Common myeloid progenitor, CD34-positive (primary cell): ENCODE results near the gene SYNE1.

ENCODE experiments used
- CTCF ChIA-PET: fragments of 350-600 bp; sonication (Branson Sonifier 250); formaldehyde crosslinking; loops from one replicate; lab custom pipeline; 2021; ENCODE audit warnings: antibody characterized with exemption; lab: Charles Lee
- POLR2A ChIA-PET: fragments of 350-600 bp; sonication (Branson Sonifier 250); formaldehyde crosslinking; loops from one replicate; lab custom pipeline; 2021; ENCODE audit warnings: antibody characterized with exemption; lab: Charles Lee
- DNase-seq, 3 donors: peaks; one replicate each; pipeline versions ENCODE4 v3.0.0 to v3.0.0-alpha.2; 2013
- H3K27ac ChIP-seq, 2 experiments: 1 replicate in 1 of 2; 2 replicates in 1 of 2; pipeline ENCODE4 v1.7.0; 2013; ENCODE audit warnings: inconsistent platforms in 2 of 2, low read length in 2 of 2, mild to moderate bottlenecking in 2 of 2, low read depth in 1 of 2, moderate library complexity in 1 of 2; ENCODE audit not compliant: severe bottlenecking in 2 of 2, insufficient read depth in 1 of 2, poor library complexity in 1 of 2
- H3K27me3 ChIP-seq, 5 experiments: replicated peaks in 2 of 5; 1 replicate in 3 of 5; 2 replicates in 2 of 5; pipeline versions ENCODE4 v1.6.1 to v1.7.0; 2013; ENCODE audit warnings: low read length in 4 of 5, mild to moderate bottlenecking in 2 of 5, moderate library complexity in 2 of 5, inconsistent platforms in 1 of 5; ENCODE audit not compliant: insufficient read depth in 5 of 5, control insufficient read depth in 4 of 5
- H3K36me3 ChIP-seq, 4 experiments: 1 replicate in 2 of 4; 2 replicates in 2 of 4; pipeline versions ENCODE4 v1.6.1 to v1.7.0; 2013; ENCODE audit warnings: low read length in 3 of 4, control low read depth in 1 of 4, mild to moderate bottlenecking in 1 of 4; ENCODE audit not compliant: control insufficient read depth in 4 of 4, insufficient read depth in 4 of 4
- H3K4me1 ChIP-seq, 4 experiments: 1 replicate in 3 of 4; 2 replicates in 1 of 4; pipeline versions ENCODE4 v1.6.1 to v1.7.1; 2013; ENCODE audit warnings: low read length in 3 of 4, mild to moderate bottlenecking in 3 of 4, control low read depth in 1 of 4, inconsistent platforms in 1 of 4, moderate library complexity in 1 of 4; ENCODE audit not compliant: control insufficient read depth in 4 of 4, insufficient read depth in 4 of 4; ENCODE audit errors: control extremely low read depth in 1 of 4
- H3K4me3 ChIP-seq, 7 experiments: 1 replicate in 4 of 7; 2 replicates in 3 of 7; pipeline versions ENCODE4 v1.5.1 to v1.7.0; 2013; ENCODE audit warnings: mild to moderate bottlenecking in 7 of 7, low read length in 6 of 7, moderate library complexity in 6 of 7, inconsistent platforms in 2 of 7, low read depth in 2 of 7, control low read depth in 1 of 7; ENCODE audit not compliant: insufficient read depth in 4 of 7, control insufficient read depth in 1 of 7; ENCODE audit errors: extremely low read depth in 1 of 7
- H3K9me3 ChIP-seq, 5 experiments: 1 replicate in 4 of 5; 2 replicates in 1 of 5; pipeline versions ENCODE4 v1.6.1 to v1.7.1; 2013; ENCODE audit warnings: low read length in 4 of 5, mild to moderate bottlenecking in 2 of 5, inconsistent platforms in 1 of 5, low read depth in 1 of 5, moderate library complexity in 1 of 5; ENCODE audit not compliant: control insufficient read depth in 4 of 5, insufficient read depth in 2 of 5; ENCODE audit errors: control extremely low read depth in 1 of 5
- WGBS: methylation state at CpG from one replicate; pipeline ENCODE4 v1.1.5; 2013; ENCODE audit not compliant: insufficient coverage; 5-methylcytosine and 5-hydroxymethylcytosine counted together

The SYNE1 gene

GRCh38 chr6:152554851-152555250, 82.3 kb downstream of the SYNE1 start:
- peaks cover 0 to 19% (median 5%) of the 10 kb centered on the region in 5 experiments for H3K9me3 ChIP-seq
- no peaks in the 10 kb centered on the region for H3K27me3 ChIP-seq
- DNase-seq: no peak
- peaks cover 0 to 2% (median 0%) of the 10 kb centered on the region in 4 experiments for H3K4me1 ChIP-seq
- ChIA-PET CTCF (no interaction called here), POLR2A (no interaction called here)
- no peak overlapping the region for H3K4me3 ChIP-seq
- no peak overlapping the region for H3K27ac ChIP-seq
- no CpG with 5 or more reads among the region's 1 CpG for WGBS
- no peaks in the 10 kb centered on the region for H3K36me3 ChIP-seq

- peaks cover 0 to 2% (median 0%) of the 10 kb centered on the region in 4 experiments for H3K4me1 ChIP-seq
- POLR2A ChIA-PET: no interaction called here
- DNase-seq: peak; percentile 70 to 80 (median 73)
- WGBS: 63% methylated on average over 2 of the region's 9 CpGs
- H3K27ac ChIP-seq: no peak overlapping the region
- H3K36me3 ChIP-seq: no peaks in the 10 kb centered on the region
- peaks cover 0 to 8% (median 5%) of the 10 kb centered on the region in 5 experiments for H3K9me3 ChIP-seq
- no peaks in the 10 kb centered on the region for H3K27me3 ChIP-seq
- CTCF ChIA-PET: interaction anchor here (1.1 to 4.2 kb wide), 14 partner anchors 13 to 466 kb away, joined by 3 to 28 read pairs (median 5); no protein-coding TSS in a partner anchor
- peak overlapping the region in 2 of 7 experiments; percentile 26 to 28 for H3K4me3 ChIP-seq
These were observed 84.4 kb downstream of the SYNE1 start for GRCh38 chr6:152552616-152553209.

GRCh38 chr6:152543519-152543918, 93.6 kb downstream of the SYNE1 start:
- Histone ChIP-seq H3K27ac (no peak overlapping the region), H3K4me1 (no peaks in the 10 kb centered on the region), H3K9me3 (no peaks in the 10 kb centered on the region), H3K4me3 (no peak overlapping the region), H3K27me3 (no peaks in the 10 kb centered on the region), H3K36me3 (no peaks in the 10 kb centered on the region)
- WGBS: 95% methylated on average over 2 of the region's 2 CpGs
- POLR2A ChIA-PET: no interaction called here
- CTCF ChIA-PET: no interaction called here
- no peak for DNase-seq

GRCh38 chr6:152540381-152540780, 96.8 kb downstream of the SYNE1 start:
- no peak overlapping the region for H3K4me3 ChIP-seq
- H3K36me3 ChIP-seq: no peaks in the 10 kb centered on the region
- peaks cover 0 to 2% (median 0%) of the 10 kb centered on the region in 5 experiments for H3K27me3 ChIP-seq
- CTCF ChIA-PET: no interaction called here
- 89% methylated on average over 1 of the region's 2 CpGs for WGBS
- POLR2A ChIA-PET: no interaction called here
- no peaks in the 10 kb centered on the region for H3K4me1 ChIP-seq
- no peaks in the 10 kb centered on the region for H3K9me3 ChIP-seq
- no peak overlapping the region for H3K27ac ChIP-seq
- no peak for DNase-seq

- WGBS: 40% methylated on average over 1 of the region's 1 CpG
- CTCF ChIA-PET: interaction anchor here (0.6 kb wide), 1 partner anchor 40 kb away, joined by 3 read pairs; no protein-coding TSS in a partner anchor
- no peak for DNase-seq
- Histone ChIP-seq H3K4me1 (no peaks in the 10 kb centered on the region), H3K9me3 (peaks cover 0 to 2% (median 0%) of the 10 kb centered on the region in 5 experiments), H3K27ac (no peak overlapping the region), H3K4me3 (no peak overlapping the region), H3K36me3 (no peaks in the 10 kb centered on the region), H3K27me3 (peaks cover 0 to 2% (median 0%) of the 10 kb centered on the region in 5 experiments)
- POLR2A ChIA-PET: interaction anchor here (0.6 kb wide), 1 partner anchor 911 kb away, joined by 4 read pairs; no protein-coding TSS in a partner anchor
These were observed 102.6 kb downstream of the SYNE1 start for GRCh38 chr6:152534541-152534940.

- POLR2A ChIA-PET: no interaction called here
These were observed 104.4 kb downstream of the SYNE1 start for GRCh38 chr6:152532556-152533422.

More at GRCh38 chr6:152532556-152533422, 104.4 kb downstream of the SYNE1 start:
- no peak for DNase-seq
- Histone ChIP-seq H3K9me3 (peaks cover 0 to 2% (median 0%) of the 10 kb centered on the region in 5 experiments), H3K27ac (no peak overlapping the region), H3K4me1 (no peaks in the 10 kb centered on the region), H3K36me3 (no peaks in the 10 kb centered on the region), H3K4me3 (no peak overlapping the region), H3K27me3 (peaks cover 0 to 2% (median 0%) of the 10 kb centered on the region in 5 experiments)
- CTCF ChIA-PET: interaction anchor here (1.2 kb wide), 1 partner anchor 20 kb away, joined by 3 read pairs; no protein-coding TSS in a partner anchor
- WGBS: no CpG with 5 or more reads among the region's 3 CpGs
